ENCODE results near the gene SVEP1. TPM values are rescaled to one million over a fixed set of nuclear protein-coding genes. Genes with fewer than 3 reads are reported as not detected.

SVEP1 gene
- total and polyA plus RNA-seq, 2 experiments from 2014 or later = 0.18 to 0.63 TPM

DNA sequence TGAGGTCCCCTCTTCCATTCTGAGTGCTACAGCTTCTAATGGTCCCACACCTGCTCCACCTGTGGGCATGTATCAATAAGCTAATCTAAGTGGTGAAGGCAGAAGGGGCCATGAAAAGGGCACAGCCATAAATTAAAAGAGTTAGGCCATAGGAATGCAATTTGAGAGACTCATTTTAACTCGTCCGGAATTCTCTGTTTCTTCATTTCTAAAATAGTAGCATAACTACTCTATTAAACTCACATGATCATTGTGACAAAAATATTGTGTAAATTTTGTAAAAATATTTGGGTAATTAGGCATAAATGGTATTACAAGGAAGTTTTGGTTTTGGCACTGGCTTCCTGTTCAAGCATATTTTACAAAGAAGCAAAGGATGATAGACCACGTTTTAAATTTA is 138.7 kb downstream of the SVEP1 start:
- Mint-ChIP-seq H3K36me3 (ENCODE audit: low read depth) (no peaks in the 10 kb centered on the region), H3K9me3 (no peaks in the 10 kb centered on the region; the same call in 2 of the 3 replicates), H3K4me3 (no peak overlapping the region), H3K27me3 (ENCODE audit: insufficient read depth, low read depth, poor library complexity) (peaks cover 1% of the 10 kb centered on the region), H3K4me1 (no peaks in the 10 kb centered on the region), H3K27ac (no peak overlapping the region)
- H3K36me3 ChIP-seq (ENCODE audit: insufficient read depth) = no peaks in the 10 kb centered on the region
- no peaks in the 10 kb centered on the region for H4K20me1 ChIP-seq (replicated peaks; ENCODE audit: insufficient read depth)
- no peak for DNase-seq (ENCODE audit: low spot score)
- no peak for ATAC-seq
- no peak overlapping the region for H3K27ac ChIP-seq (ENCODE audit: low read depth)
- no peaks in the 10 kb centered on the region for H3K9me2 ChIP-seq (ENCODE audit: insufficient read depth)
- H3K4me3 ChIP-seq = no peak overlapping the region
- TF ChIP-seq ZNF331 (CRISPR knock-in tag; IDR thresholded peaks at IDR 0.05; ENCODE audit: low read depth) = no peak
- no peak for TF ChIP-seq CREB1 (CRISPR knock-in tag; IDR thresholded peaks at IDR 0.05; ENCODE audit: low read depth)
- TF ChIP-seq, protein P1, sequence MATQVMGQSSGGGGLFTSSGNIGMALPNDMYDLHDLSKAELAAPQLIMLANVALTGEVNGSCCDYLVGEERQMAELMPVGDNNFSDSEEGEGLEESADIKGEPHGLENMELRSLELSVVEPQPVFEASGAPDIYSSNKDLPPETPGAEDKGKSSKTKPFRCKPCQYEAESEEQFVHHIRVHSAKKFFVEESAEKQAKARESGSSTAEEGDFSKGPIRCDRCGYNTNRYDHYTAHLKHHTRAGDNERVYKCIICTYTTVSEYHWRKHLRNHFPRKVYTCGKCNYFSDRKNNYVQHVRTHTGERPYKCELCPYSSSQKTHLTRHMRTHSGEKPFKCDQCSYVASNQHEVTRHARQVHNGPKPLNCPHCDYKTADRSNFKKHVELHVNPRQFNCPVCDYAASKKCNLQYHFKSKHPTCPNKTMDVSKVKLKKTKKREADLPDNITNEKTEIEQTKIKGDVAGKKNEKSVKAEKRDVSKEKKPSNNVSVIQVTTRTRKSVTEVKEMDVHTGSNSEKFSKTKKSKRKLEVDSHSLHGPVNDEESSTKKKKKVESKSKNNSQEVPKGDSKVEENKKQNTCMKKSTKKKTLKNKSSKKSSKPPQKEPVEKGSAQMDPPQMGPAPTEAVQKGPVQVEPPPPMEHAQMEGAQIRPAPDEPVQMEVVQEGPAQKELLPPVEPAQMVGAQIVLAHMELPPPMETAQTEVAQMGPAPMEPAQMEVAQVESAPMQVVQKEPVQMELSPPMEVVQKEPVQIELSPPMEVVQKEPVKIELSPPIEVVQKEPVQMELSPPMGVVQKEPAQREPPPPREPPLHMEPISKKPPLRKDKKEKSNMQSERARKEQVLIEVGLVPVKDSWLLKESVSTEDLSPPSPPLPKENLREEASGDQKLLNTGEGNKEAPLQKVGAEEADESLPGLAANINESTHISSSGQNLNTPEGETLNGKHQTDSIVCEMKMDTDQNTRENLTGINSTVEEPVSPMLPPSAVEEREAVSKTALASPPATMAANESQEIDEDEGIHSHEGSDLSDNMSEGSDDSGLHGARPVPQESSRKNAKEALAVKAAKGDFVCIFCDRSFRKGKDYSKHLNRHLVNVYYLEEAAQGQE (IDR thresholded peaks at IDR 0.05; ENCODE audit: unreplicated experiment) = no peak
- no peak for TF ChIP-seq ZNF114 (CRISPR knock-in tag; IDR thresholded peaks at IDR 0.05)
- no peak for TF ChIP-seq NANOG (IDR thresholded peaks at IDR 0.05; ENCODE audit: borderline replicate concordance)
- no peak for TF ChIP-seq JUNB (IDR thresholded peaks at IDR 0.05; ENCODE audit: unreplicated experiment)
- no peak for TF ChIP-seq EZH2phosphoT487 (IDR thresholded peaks at IDR 0.05; ENCODE audit: unreplicated experiment)
- TF ChIP-seq ETS1 (IDR thresholded peaks at IDR 0.05) = no peak
- TF ChIP-seq, protein P2, sequence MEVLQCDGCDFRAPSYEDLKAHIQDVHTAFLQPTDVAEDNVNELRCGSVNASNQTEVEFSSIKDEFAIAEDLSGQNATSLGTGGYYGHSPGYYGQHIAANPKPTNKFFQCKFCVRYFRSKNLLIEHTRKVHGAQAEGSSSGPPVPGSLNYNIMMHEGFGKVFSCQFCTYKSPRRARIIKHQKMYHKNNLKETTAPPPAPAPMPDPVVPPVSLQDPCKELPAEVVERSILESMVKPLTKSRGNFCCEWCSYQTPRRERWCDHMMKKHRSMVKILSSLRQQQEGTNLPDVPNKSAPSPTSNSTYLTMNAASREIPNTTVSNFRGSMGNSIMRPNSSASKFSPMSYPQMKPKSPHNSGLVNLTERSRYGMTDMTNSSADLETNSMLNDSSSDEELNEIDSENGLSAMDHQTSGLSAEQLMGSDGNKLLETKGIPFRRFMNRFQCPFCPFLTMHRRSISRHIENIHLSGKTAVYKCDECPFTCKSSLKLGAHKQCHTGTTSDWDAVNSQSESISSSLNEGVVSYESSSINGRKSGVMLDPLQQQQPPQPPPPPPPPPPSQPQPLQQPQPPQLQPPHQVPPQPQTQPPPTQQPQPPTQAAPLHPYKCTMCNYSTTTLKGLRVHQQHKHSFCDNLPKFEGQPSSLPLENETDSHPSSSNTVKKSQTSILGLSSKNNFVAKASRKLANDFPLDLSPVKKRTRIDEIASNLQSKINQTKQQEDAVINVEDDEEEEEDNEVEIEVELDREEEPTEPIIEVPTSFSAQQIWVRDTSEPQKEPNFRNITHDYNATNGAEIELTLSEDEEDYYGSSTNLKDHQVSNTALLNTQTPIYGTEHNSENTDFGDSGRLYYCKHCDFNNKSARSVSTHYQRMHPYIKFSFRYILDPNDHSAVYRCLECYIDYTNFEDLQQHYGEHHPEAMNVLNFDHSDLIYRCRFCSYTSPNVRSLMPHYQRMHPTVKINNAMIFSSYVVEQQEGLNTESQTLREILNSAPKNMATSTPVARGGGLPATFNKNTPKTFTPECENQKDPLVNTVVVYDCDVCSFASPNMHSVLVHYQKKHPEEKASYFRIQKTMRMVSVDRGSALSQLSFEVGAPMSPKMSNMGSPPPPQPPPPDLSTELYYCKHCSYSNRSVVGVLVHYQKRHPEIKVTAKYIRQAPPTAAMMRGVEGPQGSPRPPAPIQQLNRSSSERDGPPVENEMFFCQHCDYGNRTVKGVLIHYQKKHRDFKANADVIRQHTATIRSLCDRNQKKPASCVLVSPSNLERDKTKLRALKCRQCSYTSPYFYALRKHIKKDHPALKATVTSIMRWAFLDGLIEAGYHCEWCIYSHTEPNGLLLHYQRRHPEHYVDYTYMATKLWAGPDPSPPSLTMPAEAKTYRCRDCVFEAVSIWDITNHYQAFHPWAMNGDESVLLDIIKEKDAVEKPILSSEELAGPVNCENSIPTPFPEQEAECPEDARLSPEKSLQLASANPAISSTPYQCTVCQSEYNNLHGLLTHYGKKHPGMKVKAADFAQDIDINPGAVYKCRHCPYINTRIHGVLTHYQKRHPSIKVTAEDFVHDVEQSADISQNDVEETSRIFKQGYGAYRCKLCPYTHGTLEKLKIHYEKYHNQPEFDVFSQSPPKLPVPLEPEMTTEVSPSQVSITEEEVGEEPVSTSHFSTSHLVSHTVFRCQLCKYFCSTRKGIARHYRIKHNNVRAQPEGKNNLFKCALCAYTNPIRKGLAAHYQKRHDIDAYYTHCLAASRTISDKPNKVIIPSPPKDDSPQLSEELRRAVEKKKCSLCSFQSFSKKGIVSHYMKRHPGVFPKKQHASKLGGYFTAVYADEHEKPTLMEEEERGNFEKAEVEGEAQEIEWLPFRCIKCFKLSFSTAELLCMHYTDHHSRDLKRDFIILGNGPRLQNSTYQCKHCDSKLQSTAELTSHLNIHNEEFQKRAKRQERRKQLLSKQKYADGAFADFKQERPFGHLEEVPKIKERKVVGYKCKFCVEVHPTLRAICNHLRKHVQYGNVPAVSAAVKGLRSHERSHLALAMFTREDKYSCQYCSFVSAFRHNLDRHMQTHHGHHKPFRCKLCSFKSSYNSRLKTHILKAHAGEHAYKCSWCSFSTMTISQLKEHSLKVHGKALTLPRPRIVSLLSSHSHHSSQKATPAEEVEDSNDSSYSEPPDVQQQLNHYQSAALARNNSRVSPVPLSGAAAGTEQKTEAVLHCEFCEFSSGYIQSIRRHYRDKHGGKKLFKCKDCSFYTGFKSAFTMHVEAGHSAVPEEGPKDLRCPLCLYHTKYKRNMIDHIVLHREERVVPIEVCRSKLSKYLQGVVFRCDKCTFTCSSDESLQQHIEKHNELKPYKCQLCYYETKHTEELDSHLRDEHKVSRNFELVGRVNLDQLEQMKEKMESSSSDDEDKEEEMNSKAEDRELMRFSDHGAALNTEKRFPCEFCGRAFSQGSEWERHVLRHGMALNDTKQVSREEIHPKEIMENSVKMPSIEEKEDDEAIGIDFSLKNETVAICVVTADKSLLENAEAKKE (CRISPR knock-in tag; IDR thresholded peaks at IDR 0.05) = no peak
- TF ChIP-seq, protein P3, sequence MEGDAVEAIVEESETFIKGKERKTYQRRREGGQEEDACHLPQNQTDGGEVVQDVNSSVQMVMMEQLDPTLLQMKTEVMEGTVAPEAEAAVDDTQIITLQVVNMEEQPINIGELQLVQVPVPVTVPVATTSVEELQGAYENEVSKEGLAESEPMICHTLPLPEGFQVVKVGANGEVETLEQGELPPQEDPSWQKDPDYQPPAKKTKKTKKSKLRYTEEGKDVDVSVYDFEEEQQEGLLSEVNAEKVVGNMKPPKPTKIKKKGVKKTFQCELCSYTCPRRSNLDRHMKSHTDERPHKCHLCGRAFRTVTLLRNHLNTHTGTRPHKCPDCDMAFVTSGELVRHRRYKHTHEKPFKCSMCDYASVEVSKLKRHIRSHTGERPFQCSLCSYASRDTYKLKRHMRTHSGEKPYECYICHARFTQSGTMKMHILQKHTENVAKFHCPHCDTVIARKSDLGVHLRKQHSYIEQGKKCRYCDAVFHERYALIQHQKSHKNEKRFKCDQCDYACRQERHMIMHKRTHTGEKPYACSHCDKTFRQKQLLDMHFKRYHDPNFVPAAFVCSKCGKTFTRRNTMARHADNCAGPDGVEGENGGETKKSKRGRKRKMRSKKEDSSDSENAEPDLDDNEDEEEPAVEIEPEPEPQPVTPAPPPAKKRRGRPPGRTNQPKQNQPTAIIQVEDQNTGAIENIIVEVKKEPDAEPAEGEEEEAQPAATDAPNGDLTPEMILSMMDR (conservative IDR thresholded peaks at IDR 0.05; ENCODE audit: low read depth in 2 of 2) = no peak
- TF ChIP-seq POLR2AphosphoS5 (IDR thresholded peaks at IDR 0.05; ENCODE audit: low read depth) = no peak
- no peak for TF ChIP-seq EZH2 (IDR thresholded peaks at IDR 0.05; ENCODE audit: low read depth, unreplicated experiment)
- no peaks in the 10 kb centered on the region for H3K79me2 ChIP-seq (replicated peaks; ENCODE audit: insufficient read depth)
- H3K27me3 ChIP-seq (ENCODE audit: insufficient read depth) = no peaks in the 10 kb centered on the region
- H2AFZ ChIP-seq = no peak overlapping the region
- H3K4me2 ChIP-seq = no peak overlapping the region
- no peaks in the 10 kb centered on the region for H3F3A ChIP-seq (replicated peaks; ENCODE audit: low read depth)
- H3K4me1 ChIP-seq (ENCODE audit: insufficient read depth) = no peaks in the 10 kb centered on the region
